GDM1 (cell line): ENCODE data around the gene KCNH2.

Experiments
- DNase-seq: peaks from one replicate; lab custom pipeline; 2025; lab: John Stamatoyannopoulos, UW

The KCNH2 gene

DNA sequence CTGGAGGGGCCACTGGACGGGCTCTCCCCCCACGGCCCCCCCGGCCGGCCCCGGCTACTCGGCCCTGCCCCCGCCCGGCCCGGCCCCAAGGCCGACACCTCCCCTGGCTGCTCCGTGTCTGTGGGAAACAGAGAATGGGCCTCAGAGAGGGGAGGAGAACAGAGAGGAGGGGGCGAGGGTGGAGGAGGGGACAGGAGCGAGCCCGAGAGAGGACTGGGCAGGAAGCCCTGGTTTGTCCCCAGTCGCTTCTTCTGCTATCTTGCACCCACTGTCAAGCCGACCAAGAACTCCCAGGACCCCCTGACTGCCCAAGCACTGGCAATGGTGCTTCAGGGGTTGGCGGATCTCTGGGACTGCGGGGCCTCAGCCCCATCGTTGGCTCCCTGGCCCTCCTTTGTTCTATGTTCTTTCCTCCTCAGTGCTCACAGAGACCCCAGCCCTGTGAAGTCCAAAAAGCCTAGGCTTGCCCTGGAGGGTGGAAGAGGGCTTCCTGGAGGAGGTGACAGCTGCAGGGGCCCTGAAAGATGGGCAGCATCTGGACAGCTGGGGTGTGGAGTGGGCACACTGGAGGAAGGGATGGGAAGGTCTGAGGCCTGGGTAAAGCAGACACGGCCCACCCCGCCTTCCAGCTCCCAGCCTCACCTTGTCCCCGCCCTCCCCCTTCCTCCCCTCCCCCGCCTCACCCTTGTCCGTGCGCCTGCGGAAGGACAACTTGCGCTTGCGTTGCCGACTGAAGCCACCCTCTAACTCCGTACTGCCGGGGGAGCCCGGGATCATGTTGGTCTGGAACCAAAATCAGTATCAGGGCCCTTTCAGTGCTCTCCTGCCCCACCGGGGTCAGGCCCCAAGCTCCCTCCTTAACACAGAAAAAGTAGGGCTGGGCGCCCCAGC, 30.1 kb downstream of the KCNH2 start:
- no peak for DNase-seq

DNA sequence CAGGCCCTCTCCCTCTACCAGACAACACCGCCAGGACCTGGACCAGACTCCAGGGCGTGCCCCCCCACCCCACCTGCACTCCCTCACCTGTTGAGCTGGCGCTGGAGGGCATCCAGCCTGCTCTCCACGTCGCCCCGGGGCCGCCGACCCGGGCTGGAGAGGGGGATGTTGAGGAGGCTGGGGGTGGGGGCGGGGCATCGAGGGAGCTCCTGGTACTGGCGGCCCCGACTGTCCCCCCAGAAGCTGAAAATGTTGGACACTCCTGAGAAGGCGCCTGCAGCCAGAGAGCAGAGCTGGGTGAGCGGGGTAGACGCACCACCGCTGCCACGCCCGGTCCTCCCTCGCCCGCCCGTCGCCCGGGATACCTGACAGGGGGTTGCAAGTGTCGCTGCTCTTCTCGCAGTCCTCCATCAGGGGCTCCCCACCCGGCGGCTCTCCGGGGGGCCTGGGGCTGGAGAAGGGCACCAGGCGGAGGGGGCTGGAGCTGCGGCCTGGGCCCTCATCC, 30.8 kb downstream of the KCNH2 start:
- DNase-seq: no peak

DNA sequence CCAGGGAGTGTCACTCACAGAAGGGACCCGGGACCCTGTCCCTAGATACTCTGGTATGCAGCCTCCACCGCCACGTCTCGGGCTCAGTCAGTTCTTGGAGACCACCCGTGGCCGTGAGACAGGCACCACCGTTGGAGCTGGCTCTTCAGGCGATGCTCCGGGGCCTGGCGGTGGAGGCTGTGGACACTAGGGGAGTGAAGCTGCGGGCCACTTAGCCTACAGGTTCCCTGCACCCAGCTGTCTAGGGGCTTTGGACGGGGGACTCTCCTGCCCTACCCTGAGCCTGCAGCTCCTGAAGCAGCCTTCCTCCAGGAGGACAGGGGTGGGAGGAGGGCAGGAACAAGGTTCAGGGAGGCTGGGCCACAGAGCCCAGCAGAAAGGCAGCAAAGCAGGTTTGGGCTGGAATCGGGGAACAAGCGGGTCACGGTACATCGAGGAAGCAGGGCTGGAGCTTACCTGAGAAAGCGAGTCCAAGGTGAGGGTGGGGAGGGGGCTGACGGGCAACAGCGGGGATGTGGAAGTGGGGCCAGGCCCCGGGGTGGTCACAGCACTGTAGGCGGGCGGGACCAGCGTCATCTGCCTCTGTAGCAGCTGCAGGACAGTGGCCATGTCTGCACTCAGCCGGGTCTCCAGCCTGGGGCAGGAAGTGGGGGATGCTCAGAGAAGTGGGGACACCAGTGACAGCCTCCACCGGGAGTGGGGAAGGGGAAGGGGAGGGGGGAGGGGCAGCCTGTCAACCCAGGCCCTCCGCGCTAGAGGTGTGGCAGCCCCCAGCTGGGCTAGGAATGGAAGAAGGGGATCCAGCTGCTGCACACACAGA, 31.5 kb downstream of the KCNH2 start:
- DNase-seq: no peak

- DNase-seq: no peak
These were observed 32.2 kb downstream of the KCNH2 start for GRCh38 chr7:150945853-150946420.

DNA sequence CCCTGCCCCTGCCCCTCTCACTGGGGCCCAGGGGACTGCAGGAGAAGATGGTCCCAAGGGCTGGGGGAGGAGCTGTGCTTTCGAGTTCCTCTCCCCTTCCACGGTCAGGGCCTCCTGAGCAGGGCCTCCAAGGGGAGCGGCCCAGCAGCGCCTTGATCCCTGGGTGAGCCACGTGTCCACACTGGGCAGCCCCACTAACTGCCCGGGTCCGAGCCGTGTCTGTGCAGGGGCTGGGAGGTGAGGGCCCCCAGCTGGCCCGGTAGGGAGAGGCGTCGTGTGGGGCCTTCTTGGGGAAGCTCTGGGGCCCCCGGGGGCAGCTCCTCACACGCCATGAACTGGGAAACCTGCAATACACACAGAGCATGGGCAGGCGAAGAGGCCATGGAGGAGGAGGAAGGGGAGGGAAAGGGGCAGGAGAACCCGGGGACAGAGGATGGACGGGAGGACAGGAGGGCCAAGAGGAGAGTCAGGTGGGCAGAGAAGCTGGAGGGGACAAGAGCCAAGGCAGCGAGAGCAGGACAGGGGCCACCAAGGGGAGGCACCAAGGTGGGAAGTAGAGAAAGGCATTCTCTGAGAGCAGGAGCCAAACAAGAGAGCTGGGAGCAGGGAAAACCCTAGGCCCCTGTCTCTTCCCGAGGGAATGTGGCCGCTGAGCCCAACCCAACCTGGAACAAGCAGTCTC, 32.8 kb downstream of the KCNH2 start:
- DNase-seq: no peak

GRCh38 chr7:150944066-150945042, 33.8 kb downstream of the KCNH2 start:
- DNase-seq: no peak

DNA sequence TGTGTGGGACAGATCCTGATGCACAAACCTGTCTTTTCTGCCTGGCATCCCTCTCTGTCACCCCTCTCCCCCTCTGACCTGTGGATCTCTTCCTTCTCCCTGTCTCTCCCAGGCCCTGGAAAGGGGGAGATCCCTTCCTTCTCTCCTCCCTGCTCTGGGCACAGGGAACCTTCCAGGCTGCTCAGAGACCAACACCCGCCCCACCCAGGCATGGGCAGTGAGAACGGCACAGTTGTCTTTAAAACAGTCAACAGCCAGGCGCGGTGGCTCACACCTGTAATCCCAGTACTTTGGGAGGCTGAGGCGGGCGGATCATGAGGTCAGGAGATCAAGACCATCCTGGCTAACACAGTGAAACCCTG, 34.7 kb downstream of the KCNH2 start:
- DNase-seq: no peak

GRCh38 chr7:150942591-150943452, 35.3 kb downstream of the KCNH2 start:
- DNase-seq: no peak

DNA sequence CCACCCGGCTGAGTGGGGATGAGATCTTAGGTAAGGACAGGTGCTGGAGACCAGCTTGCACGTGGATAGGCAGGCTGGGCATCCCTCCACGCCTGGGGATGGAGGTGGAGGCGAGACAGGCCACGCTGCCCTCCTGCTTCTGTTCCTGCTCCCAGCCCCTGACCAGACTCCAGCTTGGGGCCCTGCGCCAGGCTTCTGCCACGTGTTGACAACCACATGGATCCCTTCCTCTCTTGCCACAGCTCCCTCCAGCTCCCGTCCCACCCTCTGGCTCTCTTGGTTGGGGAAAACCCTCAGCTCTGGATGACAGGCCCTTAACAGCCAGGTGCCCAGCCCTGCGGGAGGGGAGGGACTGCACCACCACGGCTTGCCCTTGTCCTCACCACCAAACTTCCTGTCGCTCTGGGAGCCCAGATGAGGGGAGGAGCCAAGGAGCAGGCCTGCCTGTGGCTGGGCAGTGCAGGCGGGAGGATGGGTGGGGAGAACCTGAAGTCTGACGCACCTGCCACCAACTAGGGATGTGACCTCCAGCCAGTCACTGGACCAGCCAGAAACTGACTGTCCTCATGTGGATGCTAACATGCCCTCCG, 36.0 kb downstream of the KCNH2 start:
- DNase-seq: peak; percentile 20

GRCh38 chr7:150941351-150942000, 36.6 kb downstream of the KCNH2 start:
- DNase-seq: no peak

GRCh38 chr7:150940431-150941102, 37.6 kb downstream of the KCNH2 start:
- DNase-seq: no peak

DNA sequence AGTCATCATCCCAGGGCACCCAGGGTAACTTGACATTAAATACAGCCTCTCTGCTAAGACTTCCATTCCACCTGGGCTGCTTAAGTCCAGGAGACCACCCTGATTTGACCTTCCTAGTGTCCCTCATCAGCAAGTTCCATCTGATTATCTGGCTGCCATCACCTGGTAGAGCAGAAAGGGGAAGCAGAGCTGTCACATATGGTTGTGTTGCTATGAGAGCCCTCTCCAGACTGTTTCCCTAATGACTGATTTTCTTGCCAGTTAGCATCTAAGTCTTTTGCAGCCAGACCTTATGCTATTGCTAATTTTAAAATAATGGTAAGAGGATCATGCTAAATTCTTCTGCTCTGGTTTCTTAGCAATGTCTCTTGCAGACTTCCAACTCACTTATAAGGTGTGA, 38.7 kb downstream of the KCNH2 start:
- no peak for DNase-seq

- no peak for DNase-seq
These were observed 39.1 kb downstream of the KCNH2 start for GRCh38 chr7:150939052-150939451.

DNA sequence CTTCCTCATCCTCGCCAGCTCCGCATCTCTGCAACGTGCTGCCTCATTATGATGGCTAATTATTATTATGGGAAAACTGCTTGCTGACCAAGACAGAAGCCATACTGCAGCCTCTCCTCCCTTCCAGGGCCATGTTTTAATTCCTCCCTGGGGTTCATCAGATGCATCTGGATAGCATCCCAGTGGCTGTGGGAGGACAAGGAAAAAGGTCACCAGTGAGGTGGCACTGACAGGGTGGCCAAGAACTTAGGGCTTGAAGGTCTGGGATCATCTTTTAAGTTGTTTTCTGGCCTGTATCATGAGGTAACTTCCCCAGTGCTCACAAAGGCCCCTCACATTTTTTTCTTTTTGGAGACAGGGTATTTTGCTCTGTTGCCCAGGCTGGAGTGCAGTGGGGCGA, 39.6 kb downstream of the KCNH2 start:
- DNase-seq: no peak

DNA sequence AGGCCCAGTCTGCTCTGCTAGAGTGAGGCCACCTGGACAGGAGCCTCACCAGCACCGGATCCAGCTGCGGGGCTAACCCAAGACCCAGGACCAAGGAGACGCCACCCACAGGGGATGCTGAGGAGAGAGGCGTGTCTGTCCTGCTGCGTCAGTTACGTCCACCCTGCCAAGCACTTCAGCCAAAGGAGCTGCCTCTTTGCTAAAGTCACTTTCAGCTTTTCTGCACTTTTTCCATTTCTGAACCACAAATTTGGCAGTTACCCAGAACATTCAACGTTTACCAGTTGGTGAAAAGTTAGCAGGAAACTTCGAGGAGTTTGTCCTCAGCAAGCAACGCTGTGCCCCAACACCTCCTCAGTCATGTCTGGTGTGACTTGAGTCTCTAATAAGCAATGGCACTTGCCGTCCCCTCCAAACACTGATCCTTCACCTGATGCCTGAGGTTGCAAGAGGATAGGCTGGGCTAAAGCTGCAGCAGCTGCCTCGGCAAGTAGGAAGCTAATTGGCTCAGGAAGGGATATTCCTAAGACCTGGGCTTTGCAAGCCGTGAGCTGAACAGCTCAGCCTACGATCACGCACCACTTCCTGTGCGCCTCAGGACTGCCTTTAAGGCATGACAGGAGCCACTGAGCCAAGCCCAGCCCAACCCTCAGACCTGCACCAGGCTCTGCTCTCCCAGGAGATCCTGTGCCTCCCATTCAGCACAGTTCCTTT, 40.1 kb downstream of the KCNH2 start:
- DNase-seq: no peak

DNA sequence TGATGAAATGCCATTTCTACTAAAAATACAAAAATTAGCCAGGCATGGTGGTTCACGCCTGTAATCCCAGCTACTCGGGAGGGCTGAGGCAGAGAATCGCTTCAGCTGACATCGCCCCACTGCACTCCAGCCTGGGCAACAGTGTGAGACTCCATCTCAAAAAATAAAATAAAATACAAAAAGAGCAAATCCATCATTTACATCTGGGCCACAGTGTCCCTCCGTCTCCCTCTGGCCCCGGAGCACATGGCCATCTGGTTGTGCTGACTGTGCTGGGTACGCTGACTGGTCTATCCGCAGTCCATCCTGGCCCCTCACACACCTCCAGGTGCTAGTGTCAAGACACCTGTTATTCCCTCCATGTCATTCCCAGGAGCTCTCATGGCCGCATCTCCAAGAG, 42.1 kb downstream of the KCNH2 start:
- no peak for DNase-seq

DNA sequence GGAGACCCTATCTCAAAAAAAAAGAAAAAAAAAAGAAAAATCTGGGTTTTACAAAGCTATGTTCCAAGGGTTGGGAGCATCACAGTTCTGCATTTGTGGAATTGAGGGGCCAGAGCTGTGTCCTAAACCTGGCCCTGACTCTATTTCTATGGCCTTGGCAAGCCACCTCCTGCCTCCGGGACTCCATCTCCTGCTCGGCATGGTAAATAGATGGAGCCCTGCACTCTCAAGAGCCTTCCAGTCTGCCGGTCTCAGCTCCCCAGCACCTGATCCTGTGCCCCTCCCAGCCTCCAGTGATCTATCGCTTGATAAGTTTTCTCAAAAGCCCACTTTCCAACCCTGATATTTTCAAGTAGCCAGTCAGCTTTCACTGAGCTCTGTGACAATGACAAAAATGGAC, 43.0 kb downstream of the KCNH2 start:
- no peak for DNase-seq
